ENCODE results near the gene USH1C.

USH1C gene

GRCh38 chr11:17546240-17546639 lies 2.0 kb upstream of the USH1C start:
- Histone ChIP-seq H3K27ac (ENCODE audit: low read length) (no peak overlapping the region), H3K9ac (ENCODE audit: low read length) (no peak overlapping the region), H4K20me1 (ENCODE audit: insufficient read depth, low read length) (no peaks in the 10 kb centered on the region), H3K4me2 (ENCODE audit: low read depth, low read length) (no peak overlapping the region), H2AFZ (ENCODE audit: low read length) (no peak overlapping the region), H3K79me2 (ENCODE audit: low read length) (no peaks in the 10 kb centered on the region), H3K4me3 (ENCODE audit: low read length) (no peak overlapping the region), H3K27me3 (replicated peaks; ENCODE audit: insufficient read depth, low read length) (peaks cover 7% of the 10 kb centered on the region), H3F3A (ENCODE audit: insufficient read depth, low read length) (no peaks in the 10 kb centered on the region), H3K4me1 (ENCODE audit: low read length) (no peaks in the 10 kb centered on the region), H3K9me3 (replicated peaks; ENCODE audit: insufficient read depth, low read length) (no peaks in the 10 kb centered on the region), H3K9me2 (replicated peaks; ENCODE audit: insufficient read depth, low read length) (no peaks in the 10 kb centered on the region), H3K36me3 (replicated peaks; ENCODE audit: insufficient read depth, low read length) (no peaks in the 10 kb centered on the region)
- no peak for DNase-seq
- no peak for TF ChIP-seq CTCF (IDR thresholded peaks at IDR 0.05; ENCODE audit: low read length)

GRCh38 chr11:17543574-17544180 lies 539 bp downstream of the USH1C start:
- TF ChIP-seq CTCF (IDR thresholded peaks at IDR 0.05; ENCODE audit: low read length) (no peak), EZH2phosphoT487 (IDR thresholded peaks at IDR 0.05; ENCODE audit: low read length) (no peak), EZH2 (optimal IDR thresholded peaks at IDR 0.05; ENCODE audit: low read depth, low read length) (no peak)
- Histone ChIP-seq H3K36me3 (replicated peaks; ENCODE audit: insufficient read depth, low read length) (no peaks in the 10 kb centered on the region), H3K4me1 (ENCODE audit: low read length) (no peaks in the 10 kb centered on the region), H3K27ac (ENCODE audit: low read length) (no peak overlapping the region), H3K4me2 (ENCODE audit: low read depth, low read length) (no peak overlapping the region), H2AFZ (ENCODE audit: low read length) (no peak overlapping the region), H3K9me3 (replicated peaks; ENCODE audit: insufficient read depth, low read length) (no peaks in the 10 kb centered on the region), H3K27me3 (replicated peaks; ENCODE audit: insufficient read depth, low read length) (peaks cover 7% of the 10 kb centered on the region), H4K20me1 (ENCODE audit: insufficient read depth, low read length) (no peaks in the 10 kb centered on the region), H3F3A (ENCODE audit: insufficient read depth, low read length) (no peaks in the 10 kb centered on the region), H3K9me2 (replicated peaks; ENCODE audit: insufficient read depth, low read length) (no peaks in the 10 kb centered on the region), H3K79me2 (ENCODE audit: low read length) (no peaks in the 10 kb centered on the region), H3K9ac (ENCODE audit: low read length) (no peak overlapping the region), H3K4me3 (ENCODE audit: low read length) (no peak overlapping the region)
- no peak for DNase-seq

- Histone ChIP-seq H4K20me1 (ENCODE audit: insufficient read depth, low read length) (no peaks in the 10 kb centered on the region), H2AFZ (ENCODE audit: low read length) (no peak overlapping the region), H3K79me2 (ENCODE audit: low read length) (no peaks in the 10 kb centered on the region), H3K9ac (ENCODE audit: low read length) (no peak overlapping the region), H3K9me3 (replicated peaks; ENCODE audit: insufficient read depth, low read length) (no peaks in the 10 kb centered on the region), H3F3A (ENCODE audit: insufficient read depth, low read length) (no peaks in the 10 kb centered on the region), H3K4me3 (ENCODE audit: low read length) (no peak overlapping the region), H3K36me3 (replicated peaks; ENCODE audit: insufficient read depth, low read length) (no peaks in the 10 kb centered on the region), H3K9me2 (replicated peaks; ENCODE audit: insufficient read depth, low read length) (no peaks in the 10 kb centered on the region), H3K4me1 (ENCODE audit: low read length) (no peaks in the 10 kb centered on the region), H3K4me2 (ENCODE audit: low read depth, low read length) (no peak overlapping the region), H3K27me3 (replicated peaks; ENCODE audit: insufficient read depth, low read length) (peaks cover 7% of the 10 kb centered on the region), H3K27ac (ENCODE audit: low read length) (no peak overlapping the region)
- TF ChIP-seq CTCF (IDR thresholded peaks at IDR 0.05; ENCODE audit: low read length) (no peak), EZH2phosphoT487 (IDR thresholded peaks at IDR 0.05; ENCODE audit: low read length) (no peak), EZH2 (optimal IDR thresholded peaks at IDR 0.05; ENCODE audit: low read depth, low read length) (no peak)
- no peak for DNase-seq
These were observed 1.2 kb downstream of the USH1C start for GRCh38 chr11:17543041-17543440.

Measured in MM.1S (cell line).